Trophoblast cell (in vitro differentiated cells and primary cell): Measurements from ENCODE around the gene ADCYAP1R1.

Experiments used
- DNase-seq, 2 donors: peaks; one replicate each; pipeline ENCODE4 v3.0.0-alpha.2; 2016
- H2AFZ ChIP-seq: 2 replicates; pipeline ENCODE4 v1.6.1; 2013; ENCODE audit warnings: low read length, moderate library complexity, mild to moderate bottlenecking; ENCODE audit not compliant: insufficient read depth, poor library complexity
- H2AK5ac ChIP-seq: 2 replicates; pipeline ENCODE4 v1.6.1; 2013; ENCODE audit warnings: mild to moderate bottlenecking, low read length
- H2BK120ac ChIP-seq: 2 replicates; pipeline ENCODE4 v1.6.1; 2013; ENCODE audit warnings: low read length, mild to moderate bottlenecking, moderate library complexity; ENCODE audit not compliant: insufficient read depth, poor library complexity
- H2BK12ac ChIP-seq: 2 replicates; pipeline ENCODE4 v1.6.1; 2013; ENCODE audit warnings: mild to moderate bottlenecking, low read length, moderate library complexity
- H2BK5ac ChIP-seq: 2 replicates; pipeline ENCODE4 v1.6.1; 2013; ENCODE audit warnings: low read length, low read depth, moderate library complexity, mild to moderate bottlenecking; ENCODE audit not compliant: poor library complexity
- H3K14ac ChIP-seq: 2 replicates; pipeline ENCODE4 v1.6.1; 2013; ENCODE audit warnings: mild to moderate bottlenecking, low read length
- H3K18ac ChIP-seq: 2 replicates; pipeline ENCODE4 v1.6.1; 2013; ENCODE audit warnings: mild to moderate bottlenecking, low read length
- H3K23ac ChIP-seq: 2 replicates; pipeline ENCODE4 v1.6.1; 2013; ENCODE audit warnings: low read length
- H3K27ac ChIP-seq: 2 replicates; pipeline ENCODE4 v1.5.1; 2013; ENCODE audit warnings: low read depth, mild to moderate bottlenecking, inconsistent platforms, low read length, moderate library complexity
- H3K27me3 ChIP-seq: 2 replicates; pipeline ENCODE4 v1.6.1; 2013; ENCODE audit warnings: inconsistent platforms, mild to moderate bottlenecking, low read length, moderate library complexity; ENCODE audit not compliant: insufficient read depth
- H3K36me3 ChIP-seq, 2 experiments: 1 replicate in 1 of 2; 2 replicates in 1 of 2; pipeline ENCODE4 v1.6.1; 2013; ENCODE audit warnings: low read length in 2 of 2, mild to moderate bottlenecking in 2 of 2, moderate library complexity in 1 of 2; ENCODE audit not compliant: insufficient read depth in 2 of 2, control insufficient read depth in 1 of 2
- H3K4ac ChIP-seq: 2 replicates; pipeline ENCODE4 v1.6.1; 2013; ENCODE audit warnings: low read depth, mild to moderate bottlenecking, low read length, moderate library complexity
- H3K4me1 ChIP-seq, 2 experiments: 1 replicate in 1 of 2; 2 replicates in 1 of 2; pipeline ENCODE4 v1.6.1; 2013; ENCODE audit warnings: low read length in 2 of 2, mild to moderate bottlenecking in 2 of 2, moderate library complexity in 1 of 2; ENCODE audit not compliant: insufficient read depth in 2 of 2, control insufficient read depth in 1 of 2
- H3K4me2 ChIP-seq: 2 replicates; pipeline ENCODE4 v1.6.1; 2013; ENCODE audit warnings: inconsistent platforms, mild to moderate bottlenecking, low read length, moderate library complexity
- H3K4me3 ChIP-seq: 2 replicates; pipeline ENCODE4 v1.5.1; 2013; ENCODE audit warnings: mild to moderate bottlenecking, low read depth, low read length, inconsistent platforms
- H3K79me1 ChIP-seq: one replicate; pipeline ENCODE4 v1.6.1; 2013; ENCODE audit warnings: low read length
- H3K79me2 ChIP-seq: 2 replicates; pipeline ENCODE4 v1.6.1; 2013; ENCODE audit warnings: low read length, mild to moderate bottlenecking; ENCODE audit not compliant: control insufficient read depth, insufficient read depth, poor library complexity
- H3K9ac ChIP-seq: 2 replicates; pipeline ENCODE4 v1.6.1; 2013; ENCODE audit warnings: mild to moderate bottlenecking, low read length
- H3K9me3 ChIP-seq: 2 replicates; pipeline ENCODE4 v1.6.1; 2013; ENCODE audit warnings: low read depth, mild to moderate bottlenecking, control low read depth, inconsistent platforms, low read length; ENCODE audit not compliant: insufficient read depth
- H4K12ac ChIP-seq: 2 replicates; pipeline ENCODE4 v1.6.1; 2013; ENCODE audit warnings: low read depth, mild to moderate bottlenecking, low read length, moderate library complexity
- H4K8ac ChIP-seq: 2 replicates; pipeline ENCODE4 v1.6.1; 2013; ENCODE audit warnings: low read depth, mild to moderate bottlenecking, low read length, moderate library complexity
- H4K91ac ChIP-seq: one replicate; pipeline ENCODE4 v1.6.1; 2013; ENCODE audit warnings: low read depth, mild to moderate bottlenecking, low read length, moderate library complexity
- WGBS: extraction: QIAGEN DNeasy Blood & Tissue Kit; methylation state at CpG from one replicate; pipeline ENCODE4 v1.1.7; 2013; ENCODE audit warnings: missing lambda C conversion rate; ENCODE audit not compliant: insufficient read length, insufficient coverage; ENCODE audit errors: extremely low coverage; 5-methylcytosine and 5-hydroxymethylcytosine counted together

Gene ADCYAP1R1

DNA sequence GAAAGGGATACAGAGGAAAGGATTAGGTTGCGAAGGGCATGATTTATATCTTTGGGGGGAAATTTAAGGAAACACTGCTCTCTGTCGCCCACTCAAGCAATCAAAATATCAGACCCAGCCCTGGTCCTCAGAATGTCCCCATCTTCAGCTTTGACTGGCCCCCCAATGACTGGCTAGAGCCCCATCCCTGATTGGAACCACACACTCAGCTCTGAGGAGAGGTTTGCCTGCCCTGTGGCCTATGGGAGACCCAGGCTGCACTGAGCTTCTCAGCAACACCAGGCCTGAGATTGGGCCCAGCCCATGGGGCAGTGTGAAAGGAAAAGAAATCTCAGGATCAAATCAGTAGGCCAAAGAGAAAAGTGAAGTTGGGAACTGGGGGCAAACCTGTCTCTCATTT, 69.5 kb downstream of the ADCYAP1R1 start:
- Histone ChIP-seq H3K27ac (no peak overlapping the region), H3K9me3 (no peaks in the 10 kb centered on the region), H2BK120ac (no peak overlapping the region), H4K91ac (no peak overlapping the region), H2BK5ac (no peak overlapping the region), H3K23ac (no peak overlapping the region), H3K18ac (no peak overlapping the region), H3K4me1 (no peaks in the 10 kb centered on the region), H2BK12ac (no peak overlapping the region), H3K36me3 (no peaks in the 10 kb centered on the region), H3K9ac (no peak overlapping the region), H2AK5ac (no peak overlapping the region), H4K8ac (no peak overlapping the region), H4K12ac (no peak overlapping the region), H3K79me1 (no peaks in the 10 kb centered on the region), H3K4me3 (no peak overlapping the region), H3K4ac (no peak overlapping the region), H2AFZ (no peak overlapping the region), H3K79me2 (no peaks in the 10 kb centered on the region), H3K14ac (no peak overlapping the region), H3K4me2 (no peak overlapping the region), H3K27me3 (no peaks in the 10 kb centered on the region)
- DNase-seq, result no peak
- no CpG with 5 or more reads among the region's 2 CpGs for WGBS

DNA sequence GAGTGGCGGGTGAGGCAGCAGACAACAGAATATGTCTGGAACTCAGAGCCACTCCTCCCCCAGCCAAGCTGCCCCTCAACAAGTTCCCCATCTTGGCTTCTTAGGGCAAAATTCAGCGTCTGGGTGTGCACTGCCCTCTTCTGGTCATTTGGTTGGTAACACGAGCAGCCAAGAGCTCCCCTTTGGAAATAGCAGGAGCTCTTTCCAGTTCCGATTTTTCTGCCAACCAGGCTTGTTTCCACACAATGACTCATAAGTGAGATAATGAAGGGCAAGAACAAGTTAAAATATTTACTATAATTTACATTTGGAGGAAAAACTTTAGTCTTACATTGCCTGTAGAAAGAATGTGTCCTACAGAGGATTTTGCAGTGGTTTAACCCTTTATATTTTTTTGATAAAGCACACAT, 70.5 kb downstream of the ADCYAP1R1 start:
- no peak overlapping the region for H2BK120ac ChIP-seq
- no peaks in the 10 kb centered on the region for H3K4me1 ChIP-seq
- H3K79me1 ChIP-seq, result no peaks in the 10 kb centered on the region
- H3K23ac ChIP-seq, result no peak overlapping the region
- H3K36me3 ChIP-seq, result no peaks in the 10 kb centered on the region
- H3K14ac ChIP-seq, result no peak overlapping the region
- no peak overlapping the region for H3K4me2 ChIP-seq
- H4K12ac ChIP-seq, result no peak overlapping the region
- no peak overlapping the region for H2BK12ac ChIP-seq
- WGBS, result no CpG with 5 or more reads among the region's 4 CpGs
- peak; percentile 63 to 79 for DNase-seq
- no peaks in the 10 kb centered on the region for H3K27me3 ChIP-seq
- no peak overlapping the region for H3K27ac ChIP-seq
- H3K79me2 ChIP-seq, result no peaks in the 10 kb centered on the region
- no peak overlapping the region for H3K4ac ChIP-seq
- no peak overlapping the region for H2AFZ ChIP-seq
- no peak overlapping the region for H2BK5ac ChIP-seq
- H2AK5ac ChIP-seq, result no peak overlapping the region
- no peak overlapping the region for H3K18ac ChIP-seq
- H4K91ac ChIP-seq, result no peak overlapping the region
- H3K9ac ChIP-seq, result no peak overlapping the region
- no peak overlapping the region for H3K4me3 ChIP-seq
- H4K8ac ChIP-seq, result no peak overlapping the region
- no peaks in the 10 kb centered on the region for H3K9me3 ChIP-seq

DNA sequence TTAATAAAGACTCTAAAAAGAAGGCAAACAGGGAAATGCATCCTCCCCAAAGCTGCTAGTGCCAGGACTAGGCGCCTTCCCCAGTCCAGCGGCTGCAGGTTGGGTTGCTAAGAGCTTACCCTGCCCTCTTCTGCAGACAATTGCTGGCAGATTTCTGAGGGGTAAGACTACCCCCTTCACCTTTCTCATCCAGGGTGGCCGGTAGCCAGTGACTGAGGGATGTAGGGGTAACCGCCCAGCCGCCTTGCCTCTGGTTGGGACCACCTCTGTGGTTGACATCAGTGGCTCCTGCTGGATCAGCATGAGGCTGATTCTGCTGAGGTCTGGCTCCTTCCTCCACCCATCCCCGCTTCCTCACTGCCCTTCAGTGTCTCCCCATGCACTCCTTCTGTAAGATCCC, 71.2 kb downstream of the ADCYAP1R1 start:
- H4K12ac ChIP-seq, result no peak overlapping the region
- DNase-seq, result no peak
- no peaks in the 10 kb centered on the region for H3K27me3 ChIP-seq
- no peaks in the 10 kb centered on the region for H3K36me3 ChIP-seq
- no peak overlapping the region for H3K23ac ChIP-seq
- H3K9me3 ChIP-seq, result no peaks in the 10 kb centered on the region
- H3K79me2 ChIP-seq, result no peaks in the 10 kb centered on the region
- no peak overlapping the region for H2BK12ac ChIP-seq
- H3K79me1 ChIP-seq, result no peaks in the 10 kb centered on the region
- no peak overlapping the region for H4K91ac ChIP-seq
- no peak overlapping the region for H2BK5ac ChIP-seq
- H2AK5ac ChIP-seq, result no peak overlapping the region
- no peak overlapping the region for H3K14ac ChIP-seq
- no peak overlapping the region for H4K8ac ChIP-seq
- no peak overlapping the region for H2BK120ac ChIP-seq
- H2AFZ ChIP-seq, result no peak overlapping the region
- no CpG with 5 or more reads among the region's 6 CpGs for WGBS
- H3K18ac ChIP-seq, result no peak overlapping the region
- H3K4me3 ChIP-seq, result no peak overlapping the region
- H3K4me1 ChIP-seq, result no peaks in the 10 kb centered on the region
- no peak overlapping the region for H3K27ac ChIP-seq
- no peak overlapping the region for H3K4ac ChIP-seq
- H3K4me2 ChIP-seq, result no peak overlapping the region
- no peak overlapping the region for H3K9ac ChIP-seq

DNA sequence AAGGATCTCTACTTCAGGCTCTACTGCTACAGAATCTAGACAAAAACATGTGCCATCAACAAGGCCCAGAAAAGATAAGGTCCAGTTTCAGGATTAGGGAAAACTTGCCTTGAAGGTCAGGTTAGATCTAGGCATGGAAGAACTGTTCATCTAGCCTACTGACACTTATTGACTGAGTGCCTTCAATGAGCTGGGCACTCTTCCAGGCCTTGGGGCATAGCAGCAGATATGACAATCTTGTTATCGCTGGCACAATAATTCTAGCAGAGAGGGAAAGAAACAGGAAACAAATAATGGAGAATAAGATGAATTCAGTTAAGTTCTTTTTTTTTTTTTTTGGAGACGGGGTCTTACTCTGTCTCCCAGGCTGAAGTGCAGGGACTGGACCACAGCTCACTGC, 71.6 kb downstream of the ADCYAP1R1 start:
- no peaks in the 10 kb centered on the region for H3K9me3 ChIP-seq
- H3K4me1 ChIP-seq, result no peaks in the 10 kb centered on the region
- H3K23ac ChIP-seq, result no peak overlapping the region
- no peak overlapping the region for H2AFZ ChIP-seq
- no peak overlapping the region for H2BK5ac ChIP-seq
- no peak overlapping the region for H2BK12ac ChIP-seq
- H3K79me1 ChIP-seq, result no peaks in the 10 kb centered on the region
- H4K91ac ChIP-seq, result no peak overlapping the region
- no peak overlapping the region for H3K4me2 ChIP-seq
- H2AK5ac ChIP-seq, result no peak overlapping the region
- no peak overlapping the region for H3K14ac ChIP-seq
- H4K12ac ChIP-seq, result no peak overlapping the region
- no peak overlapping the region for H3K9ac ChIP-seq
- H3K36me3 ChIP-seq, result no peaks in the 10 kb centered on the region
- no peak overlapping the region for H4K8ac ChIP-seq
- no peak overlapping the region for H3K27ac ChIP-seq
- no CpG with 5 or more reads among the region's 2 CpGs for WGBS
- no peak overlapping the region for H3K4ac ChIP-seq
- no peak overlapping the region for H2BK120ac ChIP-seq
- no peak for DNase-seq
- H3K4me3 ChIP-seq, result no peak overlapping the region
- no peaks in the 10 kb centered on the region for H3K79me2 ChIP-seq
- no peaks in the 10 kb centered on the region for H3K27me3 ChIP-seq
- H3K18ac ChIP-seq, result no peak overlapping the region
